GM12891 (cell line): ENCODE results near the gene CUBN.
"Not testable (repeated sequence)": the region's sequence is repeated elsewhere in the genome, so short reads cannot be mapped to it uniquely, and the experiment has no call there.

Experiments used
- POLR2A ChIP-seq: IDR thresholded peaks from 2 replicates; pipeline ENCODE4 v1.6.1; 2011; ENCODE audit warnings: low read depth, low read length, control low read depth
- POLR2AphosphoS5 ChIP-seq: IDR thresholded peaks from 2 replicates; pipeline ENCODE4 v1.6.1; 2011; ENCODE audit warnings: low read depth, low read length, control low read depth
- POU2F2 ChIP-seq: IDR thresholded peaks from 2 replicates; pipeline ENCODE4 v1.6.1; 2011; ENCODE audit warnings: low read depth, mild to moderate bottlenecking, control low read depth, low read length, moderate library complexity
- TAF1 ChIP-seq: IDR thresholded peaks from 2 replicates; pipeline ENCODE4 v1.6.1; 2011; ENCODE audit warnings: low read depth, low read length, control low read depth

DNA sequence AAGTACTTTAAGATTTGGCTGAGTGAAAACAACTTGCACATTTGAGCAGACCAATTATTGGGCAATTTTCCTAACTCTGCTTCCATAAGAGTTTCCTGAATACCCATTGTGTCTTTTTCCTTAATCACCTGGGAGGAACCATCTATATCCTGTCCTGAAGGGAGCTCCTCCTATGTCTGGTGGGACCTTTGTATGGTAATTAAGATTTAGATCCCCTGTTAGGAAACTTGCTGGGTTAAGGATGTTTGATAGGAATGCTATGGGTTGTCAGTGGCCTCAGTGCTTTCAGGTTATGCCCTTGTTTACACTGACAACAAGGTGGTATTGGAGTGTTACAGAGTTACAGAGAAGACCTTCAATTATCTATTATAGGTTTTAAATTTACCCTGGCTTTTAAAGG, 116.9 kb downstream of the CUBN start:
- not testable (repeated sequence) for TF ChIP-seq POLR2A, POLR2AphosphoS5, TAF1, POU2F2
